ENCODE measurements around the gene KRT12.
A peak's percentile ranks its signal among the peaks of the same experiment; 100 is the strongest.
"Not testable (repeated sequence)": the region's sequence is repeated elsewhere in the genome, so short reads cannot be mapped to it uniquely, and the experiment has no call there.

Gene KRT12

GRCh38 chr17:40841246-40841645 lies 25.8 kb downstream of the KRT12 start:
- DNase-seq = no peak

GRCh38 chr17:40839194-40839593 lies 27.8 kb downstream of the KRT12 start:
- DNase-seq = no peak

GRCh38 chr17:40836020-40836419 lies 31.0 kb downstream of the KRT12 start:
- no peak for DNase-seq

- no peak for DNase-seq
These were observed 33.1 kb downstream of the KRT12 start for GRCh38 chr17:40833882-40834281.

GRCh38 chr17:40832840-40833239 lies 34.2 kb downstream of the KRT12 start:
- DNase-seq = no peak

- no peak for DNase-seq
These were observed 36.8 kb downstream of the KRT12 start for GRCh38 chr17:40830085-40830776.

- no peak for DNase-seq
These were observed 38.5 kb downstream of the KRT12 start for GRCh38 chr17:40828454-40829044.

- no peak for DNase-seq
These were observed 39.1 kb downstream of the KRT12 start for GRCh38 chr17:40827746-40828453.

GRCh38 chr17:40825599-40825998 lies 41.4 kb downstream of the KRT12 start:
- DNase-seq = no peak

GRCh38 chr17:40824015-40824832 lies 42.8 kb downstream of the KRT12 start:
- no peak for DNase-seq

- DNase-seq = no peak
These were observed 44.8 kb downstream of the KRT12 start, which contains the start of gene KRT10 for GRCh38 chr17:40822132-40822812. TSS of gene KRT10 (minus strand) at chr17:40822614. CDS start at chr17:40822585, 29 bp downstream.

- DNase-seq = no peak
These were observed 45.5 kb downstream of the KRT12 start for GRCh38 chr17:40821536-40821935.

GRCh38 chr17:40820228-40820838 lies 46.7 kb downstream of the KRT12 start:
- DNase-seq = no peak

- DNase-seq = no peak
These were observed 47.4 kb downstream of the KRT12 start for GRCh38 chr17:40819528-40820125.

GRCh38 chr17:40818733-40819527 lies 48.1 kb downstream of the KRT12 start:
- peak; percentile 77 for DNase-seq

GRCh38 chr17:40818343-40818732 lies 48.7 kb downstream of the KRT12 start:
- DNase-seq = no peak

GRCh38 chr17:40817103-40817682 lies 49.8 kb downstream of the KRT12 start:
- no peak for DNase-seq

GRCh38 chr17:40816569-40816968 lies 50.5 kb downstream of the KRT12 start:
- DNase-seq = no peak

- no peak for DNase-seq
These were observed 51.6 kb downstream of the KRT12 start for GRCh38 chr17:40815381-40815780.

GRCh38 chr17:40814657-40815056 lies 52.4 kb downstream of the KRT12 start:
- DNase-seq = not testable (repeated sequence)
